ENCODE results near the gene NOTCH4. TPM values are rescaled to one million over a fixed set of nuclear protein-coding genes. Genes with fewer than 3 reads are reported as not detected.

NOTCH4 gene
- polyA plus RNA-seq, 1 donor, result 25.1 TPM

Other genes starting within 250 kb of the NOTCH4 start
- gene C4A, start 242.0 kb downstream of the NOTCH4 start, polyA plus RNA-seq (ENCODE audit: insufficient read length), result 55.9 TPM
- 67.2 TPM for gene C4B, start 209.3 kb downstream of the NOTCH4 start, polyA plus RNA-seq (ENCODE audit: insufficient read length)
- gene CYP21A2, start 185.7 kb downstream of the NOTCH4 start, polyA plus RNA-seq (ENCODE audit: insufficient read length), result 1.8 TPM
- 125 TPM for gene TNXB, start 114.7 kb downstream of the NOTCH4 start, polyA plus RNA-seq (ENCODE audit: insufficient read length)
- gene ATF6B, start 95.8 kb downstream of the NOTCH4 start, polyA plus RNA-seq (ENCODE audit: insufficient read length), result 49.0 TPM
- 3.6 TPM for gene FKBPL, start 93.8 kb downstream of the NOTCH4 start, polyA plus RNA-seq (ENCODE audit: insufficient read length)
- gene PRRT1, start 72.1 kb downstream of the NOTCH4 start, polyA plus RNA-seq (ENCODE audit: insufficient read length), result 1.6 TPM
- 42.8 TPM for gene PPT2, start 69.9 kb downstream of the NOTCH4 start, polyA plus RNA-seq (ENCODE audit: insufficient read length)
- 29.5 TPM for gene EGFL8, start 59.5 kb downstream of the NOTCH4 start, polyA plus RNA-seq (ENCODE audit: insufficient read length)
- 66.1 TPM for gene AGPAT1, start 48.0 kb downstream of the NOTCH4 start, polyA plus RNA-seq (ENCODE audit: insufficient read length)
- 50.9 TPM for gene RNF5, start 45.7 kb downstream of the NOTCH4 start, polyA plus RNA-seq (ENCODE audit: insufficient read length)
- 6.7 TPM for gene AGER, start 39.8 kb downstream of the NOTCH4 start, polyA plus RNA-seq (ENCODE audit: insufficient read length)
- 109 TPM for gene PBX2, start 33.9 kb downstream of the NOTCH4 start, polyA plus RNA-seq (ENCODE audit: insufficient read length)
- 9.9 TPM for gene GPSM3, start 31.4 kb downstream of the NOTCH4 start, polyA plus RNA-seq (ENCODE audit: insufficient read length)
- gene TSBP1, start 147.8 kb upstream of the NOTCH4 start, polyA plus RNA-seq (ENCODE audit: insufficient read length), result not detected
- gene BTNL2, start 183.1 kb upstream of the NOTCH4 start, polyA plus RNA-seq (ENCODE audit: insufficient read length), result 0.28 TPM
- 57.8 TPM for gene HLA-DRA, start 215.8 kb upstream of the NOTCH4 start, polyA plus RNA-seq (ENCODE audit: insufficient read length)

All from hindlimb muscle (tissue), 1 donor.